Cardiac septum (tissue), 1 donor: ENCODE measurements around the gene WDR83. TPM values are rescaled to one million over a fixed set of nuclear protein-coding genes. Genes with fewer than 3 reads are reported as not detected.

ENCODE experiments used
- DNase-seq: peaks from one replicate; pipeline ENCODE4 v3.0.0-alpha.2; 2020; ENCODE audit warnings: low spot score
- intact Hi-C: fragments of 100-400 bp; cut with DNase I; formaldehyde crosslinking; loops from one replicate; pipeline ENCODE4 v1.14.0; 2022
- total RNA-seq: library from RNA; stranded (reverse); fragmentation: NEBNext Ultra II Directional; extraction: Animal tissue kit (Norgen Biotek cat#: 25700); gene quantifications from one replicate; pipeline ENCODE4 v1.2.1, GENCODE V29; 2021
- donor health status: DM: no; HTN: no; CAD: no.

Gene WDR83
- total RNA-seq, 1 donor from 2014 or later = 10.0 TPM

GRCh38 chr19:12649941-12650340 is 16.7 kb upstream of the WDR83 start:
- DNase-seq = no peak
- intact Hi-C loops = no loop called here

GRCh38 chr19:12652219-12652618 is 14.4 kb upstream of the WDR83 start:
- intact Hi-C loops = no loop called here
- DNase-seq = no peak

GRCh38 chr19:12655546-12655945 is 11.1 kb upstream of the WDR83 start:
- DNase-seq = no peak
- intact Hi-C loops = no loop called here

DNA sequence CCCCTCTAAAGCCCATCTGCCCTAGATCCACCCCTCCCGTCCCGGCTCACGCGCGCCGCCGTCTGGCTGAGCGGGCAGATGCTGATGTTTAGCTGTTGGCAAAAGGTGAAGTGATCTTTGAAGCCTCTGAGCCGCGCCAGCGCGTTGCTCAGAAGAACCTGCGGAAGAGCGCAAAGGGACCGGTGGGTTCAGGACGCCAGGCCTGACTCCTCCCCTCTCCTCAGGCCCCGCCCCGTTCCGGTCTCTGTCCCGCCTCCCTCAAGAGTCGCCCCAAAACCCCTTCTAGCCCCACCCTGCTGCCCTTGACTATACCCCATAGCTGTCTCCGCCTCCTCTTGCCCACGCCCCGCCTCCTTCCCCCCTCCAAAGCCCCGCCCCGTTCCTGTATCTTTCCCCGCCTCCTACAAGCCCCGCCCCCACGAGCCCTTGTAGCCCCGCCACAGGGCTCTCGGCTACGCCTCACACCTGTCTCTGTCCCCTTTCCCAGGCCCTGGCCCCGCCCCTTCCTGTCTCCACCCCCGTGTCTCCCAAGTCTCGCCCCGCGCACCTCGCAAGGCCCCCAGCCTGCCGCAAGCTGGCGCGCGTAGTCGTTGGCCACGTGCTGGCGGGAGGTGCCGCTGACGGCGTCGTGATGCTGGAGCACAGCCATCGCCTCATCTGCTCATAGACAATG is 9.6 kb upstream of the WDR83 start:
- DNase-seq = no peak
- intact Hi-C loops = no loop called here

DNA sequence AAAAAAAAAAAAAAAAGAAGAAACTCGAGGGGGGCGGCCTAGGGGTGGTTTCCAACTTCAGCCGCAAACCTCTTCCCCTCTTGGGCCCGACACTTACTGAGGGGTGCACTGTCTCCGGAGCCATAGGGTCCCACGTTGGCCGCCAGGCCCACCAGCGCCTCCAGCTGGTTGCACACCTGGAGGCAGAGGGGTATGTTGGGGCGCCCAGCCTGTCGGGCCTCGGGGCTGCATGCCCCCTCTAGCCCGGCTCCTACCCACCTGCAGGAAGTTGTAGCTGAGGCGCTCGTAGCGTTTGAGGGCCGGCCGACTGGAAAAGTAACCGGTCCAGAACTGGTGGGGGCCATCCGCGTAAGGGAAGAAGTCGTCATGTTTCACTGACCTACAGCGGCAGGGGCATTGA is 8.6 kb upstream of the WDR83 start:
- intact Hi-C loops = no loop called here
- DNase-seq = no peak

DNA sequence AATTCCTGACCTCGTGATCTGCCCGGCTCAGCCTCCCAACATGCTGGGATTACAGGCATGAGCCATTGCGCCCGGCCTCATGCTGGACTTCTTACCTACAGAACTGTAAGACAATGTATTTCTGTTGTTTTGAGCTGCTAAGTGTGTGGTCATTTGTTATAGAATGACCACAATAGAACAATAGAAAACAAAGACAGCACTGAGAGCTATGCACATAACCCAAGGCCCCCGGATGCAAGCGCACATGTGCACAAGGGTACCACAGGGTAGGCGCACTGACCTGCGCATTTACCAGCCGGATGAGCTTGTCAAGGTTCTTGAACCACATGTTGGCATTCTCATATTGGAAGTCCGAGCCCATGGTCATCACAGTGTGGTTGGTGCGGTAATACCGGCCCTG is 5.6 kb upstream of the WDR83 start:
- no peak for DNase-seq
- intact Hi-C loops = no loop called here

- intact Hi-C loops = loop anchor here (5.0 kb wide), 1 partner anchor 102 kb away; no protein-coding TSS in a partner anchor
- no peak for DNase-seq
Observed at GRCh38 chr19:12664406-12665280, 2.0 kb upstream of the WDR83 start.

- intact Hi-C loops = loop anchor here (5.0 kb wide), 1 partner anchor 103 kb away; no protein-coding TSS in a partner anchor
- DNase-seq = peak; percentile 92
Observed at GRCh38 chr19:12665281-12665573, 1.4 kb upstream of the WDR83 start.

- intact Hi-C loops = loop anchor here (5.0 kb wide), 1 partner anchor 103 kb away; no protein-coding TSS in a partner anchor
- no peak for DNase-seq
Observed at GRCh38 chr19:12665671-12666264, 839 bp upstream of the WDR83 start.

GRCh38 chr19:12667731-12668302 is 1.2 kb downstream of the WDR83 start:
- DNase-seq = no peak
- intact Hi-C loops = loop anchor here (5.0 kb wide), 1 partner anchor 106 kb away; no protein-coding TSS in a partner anchor

DNA sequence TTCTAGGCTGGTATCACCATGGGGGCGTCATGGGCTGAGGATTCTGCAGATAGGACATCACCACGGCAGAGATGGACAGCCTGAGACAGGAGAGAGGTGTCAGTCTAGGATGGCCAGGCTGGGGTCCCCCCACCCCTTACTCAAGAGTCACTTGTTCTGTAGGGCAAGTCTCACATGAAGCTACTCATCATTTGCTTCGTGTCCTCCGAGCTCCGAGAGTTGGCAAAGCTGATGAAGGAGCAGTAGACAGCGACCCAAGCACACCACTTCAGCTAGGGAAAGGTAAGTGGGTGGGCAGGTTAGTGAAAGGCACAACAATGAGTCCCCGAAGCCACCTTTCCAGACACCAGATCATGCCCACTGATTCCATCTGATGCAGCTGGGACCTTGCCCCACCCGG is 1.7 kb downstream of the WDR83 start:
- no peak for DNase-seq
- intact Hi-C loops = loop anchor here (5.0 kb wide), 1 partner anchor 106 kb away; no protein-coding TSS in a partner anchor

GRCh38 chr19:12668932-12669269 is 2.3 kb downstream of the WDR83 start:
- intact Hi-C loops = loop anchor here (1.0 to 5.0 kb wide), 2 partner anchors 12 to 107 kb away; partner anchors contain the start of gene DHPS
- no peak for DNase-seq

GRCh38 chr19:12669270-12670158 is 2.9 kb downstream of the WDR83 start:
- DNase-seq = peak; percentile 93
- intact Hi-C loops = loop anchor here (1.0 to 10.0 kb wide), 3 partner anchors 12 to 175 kb away; partner anchors contain the start of gene DHPS

DNA sequence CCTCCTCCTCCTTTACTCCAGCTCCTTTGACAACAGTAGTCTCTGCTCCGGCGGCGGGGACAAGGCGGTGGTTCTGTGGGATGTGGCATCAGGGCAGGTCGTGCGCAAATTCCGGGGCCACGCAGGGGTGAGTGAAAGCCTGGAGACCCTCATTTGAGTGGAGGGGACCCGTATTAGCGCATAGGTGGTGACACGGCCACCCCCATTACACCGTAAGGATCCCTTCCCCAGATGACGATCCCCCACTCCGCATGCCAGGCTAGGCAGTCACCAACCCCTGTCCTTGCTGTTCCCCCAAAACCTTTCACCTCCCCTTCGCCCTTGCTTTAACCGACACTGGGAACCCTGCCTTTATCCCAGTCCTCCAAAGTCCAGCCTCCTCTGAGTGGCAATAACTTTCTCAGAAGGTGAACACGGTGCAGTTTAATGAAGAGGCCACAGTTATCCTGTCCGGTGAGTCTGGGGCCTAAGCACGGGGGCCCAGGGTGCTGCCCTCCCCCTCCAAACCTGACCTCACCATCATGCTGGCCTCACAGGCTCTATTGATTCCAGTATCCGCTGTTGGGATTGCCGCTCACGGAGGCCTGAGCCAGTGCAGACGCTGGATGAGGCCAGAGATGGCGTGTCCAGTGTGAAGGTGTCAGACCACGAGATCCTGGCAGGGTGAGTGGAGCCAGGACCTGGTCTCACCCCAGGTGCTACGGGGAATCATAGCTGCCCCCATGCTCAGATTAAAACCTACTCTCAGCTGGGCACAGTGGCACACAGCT is 3.7 kb downstream of the WDR83 start:
- DNase-seq = no peak
- intact Hi-C loops = loop anchor here (10.0 kb wide), 1 partner anchor 174 kb away; no protein-coding TSS in a partner anchor

- DNase-seq = no peak
- intact Hi-C loops = loop anchor here (10.0 kb wide), 1 partner anchor 172 kb away; no protein-coding TSS in a partner anchor
Observed at GRCh38 chr19:12672744-12673143, 6.1 kb downstream of the WDR83 start.

DNA sequence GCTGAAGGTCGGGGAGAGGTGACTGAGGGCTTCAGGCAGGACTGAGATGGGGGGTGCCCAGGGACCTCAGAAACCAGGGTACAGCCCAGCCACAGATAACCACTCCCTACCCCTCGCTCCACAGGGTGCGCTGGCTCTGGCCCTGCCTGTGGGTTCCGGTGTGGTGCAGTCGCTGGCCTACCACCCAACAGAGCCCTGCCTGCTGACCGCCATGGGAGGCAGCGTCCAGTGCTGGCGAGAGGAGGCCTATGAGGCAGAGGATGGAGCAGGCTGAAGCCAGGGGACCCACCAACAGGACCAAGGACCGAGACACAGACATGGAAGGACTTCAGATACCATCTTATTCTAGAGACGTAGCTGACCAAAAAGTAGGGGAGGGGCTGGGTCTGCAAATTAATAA is 8.8 kb downstream of the WDR83 start:
- DNase-seq = no peak
- intact Hi-C loops = loop anchor here (10.0 kb wide), 1 partner anchor 169 kb away; no protein-coding TSS in a partner anchor

GRCh38 chr19:12675940-12676339 is 9.3 kb downstream of the WDR83 start:
- no peak for DNase-seq
- intact Hi-C loops = loop anchor here (10.0 kb wide), 1 partner anchor 169 kb away; no protein-coding TSS in a partner anchor

DNA sequence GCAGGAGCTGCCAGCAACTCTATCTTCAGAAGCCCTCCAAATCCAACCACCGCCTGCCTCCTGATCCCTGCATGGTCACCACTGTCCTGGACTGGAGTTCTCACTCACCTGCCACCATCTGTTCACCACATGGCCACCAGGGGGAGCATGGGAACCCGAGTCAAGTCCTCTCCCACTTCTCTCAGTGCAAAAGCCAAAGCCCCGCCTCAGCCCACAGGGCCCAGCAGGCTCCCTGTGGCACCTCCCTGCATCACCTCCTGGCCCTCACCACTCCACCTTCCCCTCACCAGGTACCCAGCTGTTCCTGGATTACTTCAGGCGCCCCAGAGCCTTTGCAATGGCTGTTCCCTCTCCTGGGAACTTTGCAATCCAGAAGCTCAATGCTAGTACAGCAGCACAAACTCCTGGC is 9.8 kb downstream of the WDR83 start:
- DNase-seq = peak; percentile 92
- intact Hi-C loops = loop anchor here (10.0 kb wide), 1 partner anchor 168 kb away; no protein-coding TSS in a partner anchor
